HG03064 (cell line): ENCODE results near the gene CFAP161.

Source experiments
- ATAC-seq: cut with Tn5 transposase; IDR thresholded peaks from one replicate; pipeline ENCODE4 v1.9.1; 2021; ENCODE audit warnings: low read depth; ENCODE audit not compliant: unreplicated experiment

Gene CFAP161

DNA sequence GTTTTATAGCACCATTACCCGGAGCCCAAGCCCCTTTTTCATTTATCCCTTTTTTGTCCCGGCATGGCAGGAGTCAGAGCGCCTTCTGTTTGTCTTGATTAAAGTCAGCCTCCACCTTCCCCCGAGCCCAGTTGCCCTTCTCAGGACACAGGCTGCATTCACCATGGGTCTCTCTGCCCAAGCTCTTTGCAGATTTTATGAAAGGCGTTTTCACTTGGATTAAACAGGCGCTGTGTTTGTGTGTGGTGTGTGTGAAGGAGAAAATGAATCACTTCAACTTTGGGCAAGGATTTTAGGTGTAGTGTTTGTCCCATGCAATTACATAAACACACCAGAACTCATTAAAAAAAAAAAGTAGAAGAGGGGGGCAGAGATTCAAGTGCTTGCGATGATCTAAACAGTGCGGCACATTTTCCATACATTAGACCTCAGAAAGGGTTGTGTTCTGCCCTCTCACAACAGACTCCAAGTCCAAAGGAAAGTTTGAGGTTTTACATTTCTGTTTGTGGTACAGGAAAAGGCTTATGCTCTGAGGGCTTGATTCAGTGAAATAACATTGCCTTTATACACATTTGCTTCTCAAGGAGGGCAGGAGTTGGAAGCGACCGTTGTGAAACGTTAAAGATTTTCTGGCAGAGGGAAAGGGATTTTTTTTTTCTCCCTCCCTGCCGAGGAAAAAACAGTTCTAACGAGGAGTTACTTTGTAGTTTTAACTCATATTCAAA lies 48.1 kb downstream of the CFAP161 start:
- no peak for ATAC-seq

DNA sequence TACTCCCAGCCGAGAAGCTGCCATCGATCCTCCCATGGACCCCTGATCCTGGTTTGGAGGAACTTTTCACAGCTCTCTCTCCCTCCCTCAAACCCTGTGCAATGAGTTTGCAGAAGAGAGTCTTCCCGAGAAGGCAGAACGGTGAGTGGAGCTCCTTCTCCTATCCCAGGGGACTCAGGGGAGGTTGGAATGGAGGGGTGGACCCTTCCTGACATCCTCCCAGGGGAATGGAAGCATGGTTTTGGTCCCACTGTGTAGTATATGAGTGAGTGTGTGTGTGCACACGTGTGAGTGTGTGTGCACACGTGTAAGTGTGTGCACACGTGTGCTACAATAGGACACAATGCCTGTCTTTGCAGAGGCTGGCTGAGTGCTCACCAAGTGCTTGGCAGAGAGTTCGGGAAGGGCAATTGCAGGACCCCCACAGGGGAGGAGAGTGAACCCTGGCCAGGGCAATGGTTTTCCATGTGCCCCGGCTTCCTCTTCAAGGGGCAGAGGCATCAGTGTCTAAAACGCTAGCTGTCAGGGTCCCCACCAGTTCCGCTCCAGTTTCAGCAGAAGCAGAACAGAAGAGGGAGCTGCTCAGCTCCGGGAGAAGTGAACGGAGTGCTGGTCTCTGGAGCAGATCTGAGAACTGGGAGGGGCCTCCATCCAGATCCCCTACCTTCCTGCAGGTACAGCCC lies 48.8 kb downstream of the CFAP161 start:
- ATAC-seq = no peak

DNA sequence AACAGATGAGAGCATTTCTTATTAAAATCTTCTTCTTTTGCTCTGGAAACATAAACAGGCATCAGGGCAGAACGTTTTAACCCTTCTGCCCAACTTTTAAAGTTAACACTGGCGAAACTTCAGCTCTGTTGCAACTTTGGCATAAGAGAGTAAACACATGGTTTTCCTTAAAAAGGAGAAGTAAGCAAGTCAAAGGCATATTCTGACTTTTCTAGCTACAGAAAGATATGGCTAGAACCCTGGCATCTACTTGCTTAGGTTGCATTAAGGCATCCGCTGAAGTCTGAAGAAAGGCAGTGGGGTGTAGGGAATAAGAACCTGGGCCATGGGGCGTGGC lies 49.3 kb downstream of the CFAP161 start:
- ATAC-seq = no peak

DNA sequence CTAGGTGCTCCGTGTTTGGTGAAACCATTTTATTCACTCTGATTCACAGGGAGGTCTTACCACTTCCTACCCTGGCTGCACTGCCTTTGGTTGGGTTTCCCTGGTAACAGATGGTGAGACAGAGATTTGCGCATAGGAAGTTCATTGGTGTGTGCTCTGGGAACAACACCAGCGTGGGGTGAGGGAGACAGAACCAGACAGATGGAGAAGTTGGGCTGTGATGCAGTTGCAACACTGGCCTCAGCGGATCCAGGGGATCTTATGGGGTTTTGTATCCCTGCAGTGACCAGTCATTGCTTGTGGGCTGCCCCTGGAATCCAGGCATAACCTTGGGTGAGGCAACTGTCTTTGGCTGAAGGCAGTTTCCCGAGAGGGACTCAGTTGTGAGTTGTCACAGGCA lies 50.1 kb downstream of the CFAP161 start:
- no peak for ATAC-seq

DNA sequence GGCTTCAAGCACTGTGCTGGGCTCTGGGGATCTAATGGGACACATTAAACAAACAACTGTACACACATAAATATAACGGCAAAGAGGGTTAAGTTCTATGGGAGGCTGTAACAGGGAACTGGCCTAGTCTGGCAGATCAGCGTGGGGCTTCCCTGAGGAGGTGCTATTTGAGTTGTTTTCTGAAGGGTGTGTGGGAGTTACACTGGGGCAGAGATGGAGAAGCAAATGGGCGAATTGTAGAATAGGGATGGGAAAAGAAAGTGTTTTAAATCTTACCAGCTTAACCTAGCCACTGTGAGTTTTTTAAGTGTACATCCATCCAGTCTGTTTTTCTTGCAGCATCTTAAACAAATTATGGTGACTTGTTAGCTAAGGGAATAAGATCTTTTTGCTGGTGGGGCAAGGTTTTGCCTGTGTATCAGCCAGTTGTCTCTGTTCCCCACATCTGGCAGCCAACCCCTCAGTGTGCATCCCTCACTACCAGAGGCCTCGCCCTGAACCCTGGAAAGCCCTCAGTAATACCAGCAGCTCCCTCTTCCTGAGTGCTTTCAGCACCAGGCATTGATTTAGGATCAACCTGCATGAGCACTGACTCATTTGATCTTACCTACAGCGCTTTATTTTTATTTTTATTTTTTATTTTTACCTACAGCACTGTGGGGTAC lies 51.7 kb downstream of the CFAP161 start:
- ATAC-seq = no peak

DNA sequence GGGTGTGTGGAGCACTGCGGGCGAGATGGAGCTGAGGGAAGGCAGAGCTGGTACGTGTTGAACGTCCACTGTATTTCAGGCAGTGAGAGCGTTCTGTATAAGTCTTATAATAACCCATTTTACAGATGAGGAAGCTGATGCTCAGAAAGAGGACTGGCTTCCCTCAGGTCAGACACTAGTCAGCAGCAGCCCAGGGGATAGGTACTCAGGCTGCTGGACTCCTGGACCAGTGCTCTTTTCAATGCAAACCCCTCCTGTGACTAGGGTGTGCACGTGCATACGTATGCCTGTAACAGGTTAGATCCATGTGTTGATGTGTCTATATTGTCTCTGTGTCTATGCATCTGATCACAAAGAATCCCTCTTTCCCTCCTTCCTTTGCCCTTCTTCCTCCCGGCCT lies 54.3 kb downstream of the CFAP161 start:
- no peak for ATAC-seq

DNA sequence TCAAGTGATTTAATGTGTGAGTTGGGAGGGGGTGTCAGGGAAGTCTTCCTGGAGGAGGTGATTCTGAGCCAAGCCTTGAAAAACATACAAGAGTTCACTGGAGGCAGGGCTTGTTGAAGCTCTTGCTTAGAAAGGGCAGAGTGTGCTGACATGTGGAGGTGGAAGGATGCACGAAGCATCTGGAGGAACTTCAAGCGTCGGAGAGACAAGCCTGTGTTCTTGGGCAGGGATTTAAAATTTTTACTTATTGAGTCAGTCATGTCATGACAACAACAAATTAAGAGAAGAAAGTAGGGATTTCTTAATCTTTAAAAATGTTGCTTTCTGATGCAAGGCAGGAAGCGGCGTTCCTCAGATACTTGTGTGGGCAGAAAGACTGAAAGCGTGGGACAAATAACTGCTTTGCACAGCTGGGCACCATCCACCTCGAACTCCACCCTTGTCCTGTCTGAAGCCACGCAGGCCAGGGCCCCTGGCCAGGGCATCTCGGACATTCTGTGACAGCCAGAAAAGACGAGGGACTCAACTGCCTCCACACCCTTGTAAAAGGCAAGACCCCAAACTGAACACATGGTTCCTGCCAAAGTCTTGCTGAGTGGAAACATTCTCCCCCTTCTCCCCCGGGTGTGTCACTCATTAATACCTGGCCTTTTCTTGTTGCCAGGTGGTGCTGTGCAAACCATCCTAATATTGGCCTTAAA lies 55.7 kb downstream of the CFAP161 start:
- ATAC-seq = no peak

DNA sequence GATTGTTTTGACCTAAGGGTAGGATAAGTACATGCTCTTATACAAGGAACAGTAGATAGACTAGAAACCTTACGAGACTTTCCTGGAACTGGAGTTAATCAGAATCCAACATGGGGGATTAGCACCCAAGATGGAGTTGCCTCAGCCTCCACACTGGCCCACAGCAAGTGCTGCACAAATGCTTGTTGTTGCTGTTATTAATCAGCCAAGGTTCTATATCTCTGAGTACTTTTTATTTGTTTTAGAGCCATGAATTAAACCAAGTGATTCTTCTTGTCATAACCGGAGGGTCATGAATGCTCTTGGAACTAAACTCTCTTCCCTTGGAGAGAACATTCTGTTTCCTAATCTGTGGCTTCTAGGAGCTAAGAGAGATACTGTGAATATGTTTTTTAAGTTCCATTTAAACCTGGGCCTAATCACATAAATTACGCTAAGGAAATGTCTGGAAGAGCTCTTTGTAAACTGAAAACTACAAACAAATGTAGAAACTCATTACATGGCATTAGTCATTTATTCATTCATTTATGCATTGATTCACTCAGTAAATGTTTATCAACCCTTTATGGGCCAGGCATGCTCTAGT lies 56.9 kb downstream of the CFAP161 start:
- no peak for ATAC-seq

DNA sequence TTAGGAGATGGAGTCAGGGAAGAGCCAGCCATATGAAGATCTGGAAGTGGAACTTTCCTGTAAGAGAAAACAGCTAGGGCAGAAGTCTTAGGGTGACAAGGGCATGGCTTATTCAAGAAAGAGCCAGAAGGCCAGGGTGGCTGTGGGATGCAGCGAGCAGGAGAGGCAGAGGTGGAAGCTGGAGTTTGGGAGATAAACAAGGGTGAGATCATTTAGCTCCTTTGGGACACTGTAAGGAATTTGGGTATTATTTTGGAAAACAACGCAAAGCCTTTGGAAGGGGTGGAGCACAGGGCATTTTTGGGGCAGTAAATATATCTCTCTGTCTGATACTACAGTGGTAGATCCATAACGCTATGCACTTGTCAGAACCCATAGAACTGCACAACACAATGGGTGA lies 57.6 kb downstream of the CFAP161 start:
- ATAC-seq = no peak

DNA sequence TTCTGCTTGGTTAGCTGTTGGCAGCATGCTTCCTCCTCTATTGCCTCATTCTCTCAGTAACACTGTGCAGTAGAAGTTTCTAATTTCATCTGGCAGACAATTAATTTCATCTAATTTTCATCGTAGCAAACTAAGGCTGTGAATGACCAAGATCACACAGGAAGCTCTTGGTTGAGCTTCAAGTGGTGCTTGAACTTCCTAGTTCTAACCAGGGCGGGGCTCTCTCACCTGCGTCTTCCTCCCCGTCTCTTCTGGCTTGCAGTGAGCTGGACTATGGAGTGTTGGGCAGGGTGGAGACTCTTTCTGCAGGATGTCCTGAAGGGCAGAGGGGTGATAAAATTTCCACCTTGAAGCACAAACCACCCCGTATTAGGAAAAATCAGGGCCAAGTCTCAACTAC lies 60.7 kb downstream of the CFAP161 start:
- ATAC-seq = no peak

DNA sequence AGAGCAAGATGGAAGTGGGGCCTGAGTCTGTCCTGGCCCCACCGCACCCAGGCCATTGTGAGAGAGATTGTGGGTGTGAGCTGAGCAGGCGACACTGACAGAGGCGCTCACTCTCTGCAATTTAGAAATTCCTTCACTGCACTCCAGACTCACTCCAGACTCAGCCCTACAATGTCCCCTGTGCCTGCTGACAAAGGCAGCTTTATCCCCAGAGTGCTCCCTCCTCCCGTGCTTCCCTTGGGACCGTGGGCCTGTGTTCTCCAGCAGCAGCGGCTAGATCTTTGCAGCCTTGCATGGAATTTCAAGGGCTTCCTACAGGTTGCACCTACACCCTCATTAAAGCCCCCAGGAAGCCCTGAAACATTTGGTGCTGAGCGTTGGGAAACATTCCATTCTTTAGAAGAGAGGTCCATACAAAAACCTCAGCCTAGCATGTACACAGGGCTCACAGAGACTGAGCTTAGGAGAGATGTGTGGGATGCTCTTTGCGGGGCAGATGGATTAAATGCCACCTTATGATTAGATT lies 61.3 kb downstream of the CFAP161 start:
- ATAC-seq = no peak

DNA sequence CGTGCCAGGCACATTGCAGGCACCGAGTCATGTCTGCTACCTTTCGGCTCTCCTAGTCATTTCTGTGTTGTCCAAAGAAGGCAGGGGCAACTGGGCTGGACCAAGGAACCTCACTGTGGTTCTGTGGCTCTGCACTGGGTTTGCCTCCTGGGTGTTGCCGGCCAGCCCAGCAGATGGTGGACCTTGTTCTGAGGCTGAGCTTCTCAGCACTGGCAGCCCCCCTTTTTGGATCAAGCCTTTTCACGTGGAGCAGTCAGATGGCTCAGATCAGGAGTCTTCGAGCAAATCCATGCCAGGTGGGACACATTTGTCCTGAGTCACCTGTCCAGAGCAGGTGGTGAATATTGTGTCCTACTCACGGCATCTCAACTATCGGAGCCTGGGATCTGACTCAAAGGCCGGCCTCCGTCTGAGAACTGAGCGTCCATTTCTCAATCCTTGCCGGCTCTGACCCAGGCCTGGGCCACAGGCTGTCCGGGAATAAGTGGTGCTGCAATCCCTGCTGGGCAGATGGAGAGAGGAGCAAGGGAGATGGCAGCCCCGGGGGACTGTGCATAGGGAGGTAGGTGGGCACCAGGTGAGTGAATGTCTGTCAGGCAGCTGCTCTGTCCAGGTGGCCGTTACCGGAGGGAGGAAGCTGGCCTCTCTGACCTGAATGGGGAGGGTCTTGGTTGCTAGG lies 62.6 kb downstream of the CFAP161 start, which contains the start of gene IL16:
IL16 (plus strand) TSS at position 304 of the 679 bp plus-strand sequence. CDS start 28,521 bp downstream, outside the sequence.
- ATAC-seq = no peak

DNA sequence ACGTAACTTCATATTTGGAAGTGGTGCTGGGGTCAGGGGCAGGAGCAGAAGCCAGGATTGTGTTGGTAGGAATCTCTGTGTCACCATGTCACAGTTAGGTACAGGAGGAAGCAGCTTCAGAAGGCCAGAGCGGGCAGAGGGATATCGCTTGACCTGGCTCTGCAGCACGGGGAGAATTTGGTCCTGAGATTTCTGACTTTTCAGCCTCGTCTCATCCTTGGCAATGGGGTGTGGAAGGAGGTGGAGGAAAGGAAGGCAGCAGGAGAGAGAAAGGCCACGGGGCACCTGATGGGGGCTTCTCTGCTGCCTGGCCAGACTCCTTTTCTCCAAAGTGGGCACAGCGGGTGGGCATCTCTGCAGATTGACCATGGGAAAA lies 63.2 kb downstream of the CFAP161 start:
- no peak for ATAC-seq

DNA sequence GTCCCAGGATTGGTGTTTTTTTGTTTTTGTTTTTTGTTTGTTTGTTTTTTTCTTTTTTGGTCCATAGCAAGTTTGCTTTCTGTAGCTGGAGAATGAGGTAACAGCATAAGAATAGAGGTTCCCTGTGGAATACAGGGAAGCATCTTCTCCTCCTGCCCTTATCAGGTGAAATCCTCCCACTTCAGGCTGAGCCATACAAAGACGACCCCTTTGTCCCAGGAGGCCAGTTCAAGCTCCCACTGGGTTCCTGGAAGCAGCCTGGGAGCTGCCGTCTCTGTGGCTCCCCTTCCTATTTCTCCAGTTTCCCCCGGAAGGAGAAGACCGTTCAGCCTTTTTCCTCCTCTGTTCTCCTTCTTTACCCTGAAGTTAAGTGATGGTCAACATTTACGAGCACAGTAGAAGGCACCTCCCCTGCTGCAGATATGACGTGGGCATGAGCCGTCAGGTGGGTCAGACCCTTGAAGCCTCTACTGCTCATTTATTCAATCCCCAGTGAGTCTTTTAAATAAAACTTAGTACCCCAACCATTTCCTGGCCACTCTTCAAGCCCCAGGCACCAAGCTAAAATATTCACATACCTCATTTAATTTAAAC lies 63.7 kb downstream of the CFAP161 start:
- ATAC-seq = no peak
